CMK (cell line): ENCODE measurements around the gene ZMIZ1.
"Not testable (repeated sequence)": the region's sequence is repeated elsewhere in the genome, so short reads cannot be mapped to it uniquely, and the experiment has no call there.

ENCODE experiments used
- DNase-seq: peaks from one replicate; pipeline ENCODE4 v3.0.0-alpha.2; 2010; ENCODE audit warnings: low read depth

The ZMIZ1 gene

GRCh38 chr10:79327090-79327457, 258.3 kb downstream of the ZMIZ1 start:
- DNase-seq = no peak

- DNase-seq = no peak
Measured at GRCh38 chr10:79328147-79328701, 259.5 kb downstream of the ZMIZ1 start.

- no peak for DNase-seq
Measured at GRCh38 chr10:79328737-79329504, 260.2 kb downstream of the ZMIZ1 start.

- DNase-seq = no peak
Measured at GRCh38 chr10:79329529-79329928, 260.8 kb downstream of the ZMIZ1 start.

- DNase-seq = no peak
Measured at GRCh38 chr10:79331226-79331625, 262.5 kb downstream of the ZMIZ1 start.

GRCh38 chr10:79331709-79332108, 262.9 kb downstream of the ZMIZ1 start:
- DNase-seq = no peak

GRCh38 chr10:79332610-79333315, 264.0 kb downstream of the ZMIZ1 start:
- DNase-seq = not testable (repeated sequence)

GRCh38 chr10:79333513-79333912, 264.7 kb downstream of the ZMIZ1 start:
- DNase-seq = no peak

- DNase-seq = no peak
Measured at GRCh38 chr10:79334573-79334972, 265.8 kb downstream of the ZMIZ1 start.

- no peak for DNase-seq
Measured at GRCh38 chr10:79335094-79335469, 266.3 kb downstream of the ZMIZ1 start.

GRCh38 chr10:79335470-79336235, 266.9 kb downstream of the ZMIZ1 start:
- DNase-seq = no peak

GRCh38 chr10:79336276-79336675, 267.5 kb downstream of the ZMIZ1 start:
- DNase-seq = no peak

GRCh38 chr10:79336739-79337138, 268.0 kb downstream of the ZMIZ1 start:
- DNase-seq = no peak

GRCh38 chr10:79337783-79338469, 269.2 kb downstream of the ZMIZ1 start:
- not testable (repeated sequence) for DNase-seq

GRCh38 chr10:79339266-79339665, 270.5 kb downstream of the ZMIZ1 start:
- DNase-seq = no peak

- DNase-seq = no peak
Measured at GRCh38 chr10:79340646-79341244, 272.0 kb downstream of the ZMIZ1 start.

- DNase-seq = no peak
Measured at GRCh38 chr10:79342295-79342761, 273.6 kb downstream of the ZMIZ1 start.

- DNase-seq = no peak
Measured at GRCh38 chr10:79342811-79343561, 274.2 kb downstream of the ZMIZ1 start.

GRCh38 chr10:79344502-79345195, 275.9 kb downstream of the ZMIZ1 start:
- DNase-seq = no peak
